OCI-M2 (cell line): ENCODE measurements around the gene SULT1A4.
"Not testable (repeated sequence)": the region's sequence is repeated elsewhere in the genome, so short reads cannot be mapped to it uniquely, and the experiment has no call there.

Experiments
- DNase-seq: peaks from one replicate; lab custom pipeline; 2025; ENCODE audit not compliant: unreplicated experiment; lab: John Stamatoyannopoulos, UW

The SULT1A4 gene

GRCh38 chr16:29459706-29460646, at the start of gene SULT1A4:
Gene SULT1A4, plus strand, starts transcription at chr16:29459913. Its CDS starts 1,473 bp downstream, at chr16:29461386.
- not testable (repeated sequence) for DNase-seq

- not testable (repeated sequence) for DNase-seq
Measured at GRCh38 chr16:29423587-29423986, 36.1 kb upstream of the SULT1A4 start.

- not testable (repeated sequence) for DNase-seq
Measured at GRCh38 chr16:29425390-29425789, 34.3 kb upstream of the SULT1A4 start.

GRCh38 chr16:29453754-29454153, 6.0 kb upstream of the SULT1A4 start:
- not testable (repeated sequence) for DNase-seq

GRCh38 chr16:29454269-29454668, 5.4 kb upstream of the SULT1A4 start, which contains the start of the genes BOLA2 and SLX1B:
Gene BOLA2, minus strand, starts transcription at chr16:29454351. Its CDS starts 98 bp downstream, at chr16:29454253.
Gene SLX1B, plus strand, starts transcription at chr16:29454533.
- not testable (repeated sequence) for DNase-seq

GRCh38 chr16:29454828-29455227, 4.9 kb upstream of the SULT1A4 start:
- not testable (repeated sequence) for DNase-seq

GRCh38 chr16:29457660-29458059, 2.1 kb upstream of the SULT1A4 start:
- not testable (repeated sequence) for DNase-seq

- not testable (repeated sequence) for DNase-seq
Measured at GRCh38 chr16:29460647-29461030, 926 bp downstream of the SULT1A4 start.

- DNase-seq, result not testable (repeated sequence)
Measured at GRCh38 chr16:29465985-29466824, 6.5 kb downstream of the SULT1A4 start.

- DNase-seq, result not testable (repeated sequence)
Measured at GRCh38 chr16:29466904-29467303, 7.2 kb downstream of the SULT1A4 start.

- DNase-seq, result not testable (repeated sequence)
Measured at GRCh38 chr16:29467654-29468366, 8.1 kb downstream of the SULT1A4 start.

GRCh38 chr16:29469660-29470059, 9.9 kb downstream of the SULT1A4 start:
- not testable (repeated sequence) for DNase-seq

GRCh38 chr16:29472065-29472464, 12.4 kb downstream of the SULT1A4 start:
- not testable (repeated sequence) for DNase-seq

- DNase-seq, result not testable (repeated sequence)
Measured at GRCh38 chr16:29482276-29482675, 22.6 kb downstream of the SULT1A4 start.

GRCh38 chr16:29506308-29506707, 46.6 kb downstream of the SULT1A4 start, which contains the start of gene NPIPB12:
Gene NPIPB12, minus strand, starts transcription at chr16:29506408.
- not testable (repeated sequence) for DNase-seq
